Osteoblast (primary cell): Measurements from ENCODE around the gene HIVEP2. TPM values are rescaled to one million over a fixed set of nuclear protein-coding genes. Genes with fewer than 3 reads are reported as not detected.

Experiments used
- DNase-seq: peaks from one replicate; pipeline ENCODE4 v3.0.0; 2011; ENCODE audit warnings: low spot score, mixed read lengths; ENCODE audit not compliant: insufficient read length; ENCODE audit errors: missing footprints
- H2AFZ ChIP-seq: 2 replicates; pipeline ENCODE4 v1.6.0; 2011; ENCODE audit warnings: mild to moderate bottlenecking, low read length
- H3K27ac ChIP-seq: 2 replicates; pipeline ENCODE4 v1.5.1; 2011; ENCODE audit warnings: mild to moderate bottlenecking, low read depth, low read length, moderate library complexity
- H3K27me3 ChIP-seq: 2 replicates; pipeline ENCODE4 v1.6.0; 2012; ENCODE audit warnings: mild to moderate bottlenecking, control low read depth, inconsistent platforms, low read length, moderate library complexity; ENCODE audit not compliant: insufficient read depth
- H3K36me3 ChIP-seq: 2 replicates; pipeline ENCODE4 v1.5.1; 2011; ENCODE audit warnings: mild to moderate bottlenecking, low read length, control low read depth, moderate library complexity; ENCODE audit not compliant: insufficient read depth
- H3K4me1 ChIP-seq: 2 replicates; pipeline ENCODE4 v1.5.1; 2011; ENCODE audit warnings: mild to moderate bottlenecking, low read length, control low read depth, moderate library complexity; ENCODE audit not compliant: insufficient read depth
- H3K4me2 ChIP-seq: 2 replicates; pipeline ENCODE4 v1.6.0; 2011; ENCODE audit warnings: mild to moderate bottlenecking, low read length; ENCODE audit not compliant: insufficient read depth
- H3K4me3 ChIP-seq: fragments of 200-600 bp; sonication (generic); 3 replicates; pipeline ENCODE4 v1.5.1; 2012; ENCODE audit warnings: mild to moderate bottlenecking, low read length, inconsistent platforms; ENCODE audit not compliant: insufficient read depth
- H3K79me2 ChIP-seq: 2 replicates; pipeline ENCODE4 v1.6.0; 2012; ENCODE audit warnings: mild to moderate bottlenecking, low read length, control low read depth, inconsistent platforms; ENCODE audit not compliant: insufficient read depth
- H3K9me3 ChIP-seq: 2 replicates; pipeline ENCODE4 v1.5.1; 2011; ENCODE audit warnings: low read depth, low read length, control low read depth
- H4K20me1 ChIP-seq: 2 replicates; pipeline ENCODE4 v1.6.0; 2012; ENCODE audit warnings: mild to moderate bottlenecking, low read length, control low read depth; ENCODE audit not compliant: insufficient read depth
- CTCF ChIP-seq: IDR thresholded peaks from 2 replicates; pipeline ENCODE4 v1.5.1; 2011; ENCODE audit warnings: mild to moderate bottlenecking, low read depth, low read length, moderate library complexity; ENCODE audit errors: extremely low read depth
- total RNA-seq: library from RNA; depleted of rRNA; stranded (reverse); fragments of >200 nt; gene quantifications from 2 replicates; pipeline ENCODE4 v1.2.3, GENCODE V29; 2012

The HIVEP2 gene
- total RNA-seq, 1 donor, result 30.4 TPM

- H3K9me3 ChIP-seq, result no peaks in the 10 kb centered on the region
- H2AFZ ChIP-seq, result no peak overlapping the region
- TF ChIP-seq CTCF, result no peak
- peaks cover 21% of the 10 kb centered on the region for H3K4me1 ChIP-seq
- peaks cover 22% of the 10 kb centered on the region for H3K36me3 ChIP-seq
- H3K27ac ChIP-seq, result peak overlapping the region; percentile 47
- DNase-seq, result no peak
- no peak overlapping the region for H3K4me2 ChIP-seq
- no peaks in the 10 kb centered on the region for H3K27me3 ChIP-seq
- no peaks in the 10 kb centered on the region for H4K20me1 ChIP-seq
- H3K4me3 ChIP-seq, result no peak overlapping the region
- H3K79me2 ChIP-seq, result no peaks in the 10 kb centered on the region
Observed at GRCh38 chr6:142763205-142763604, 181.8 kb downstream of the HIVEP2 start.

- Histone ChIP-seq H3K4me1 (peaks cover 21% of the 10 kb centered on the region), H2AFZ (no peak overlapping the region), H3K4me2 (no peak overlapping the region), H3K36me3 (peaks cover 22% of the 10 kb centered on the region), H3K9me3 (no peaks in the 10 kb centered on the region), H3K4me3 (no peak overlapping the region), H4K20me1 (no peaks in the 10 kb centered on the region), H3K27ac (no peak overlapping the region), H3K27me3 (no peaks in the 10 kb centered on the region), H3K79me2 (peaks cover 5% of the 10 kb centered on the region)
- no peak for TF ChIP-seq CTCF
- no peak for DNase-seq
Observed at GRCh38 chr6:142761756-142762155, 183.2 kb downstream of the HIVEP2 start.

- Histone ChIP-seq H4K20me1 (no peaks in the 10 kb centered on the region), H3K4me3 (no peak overlapping the region), H3K27me3 (no peaks in the 10 kb centered on the region), H3K27ac (peak overlapping the region; percentile 43), H3K79me2 (peaks cover 5% of the 10 kb centered on the region), H3K9me3 (no peaks in the 10 kb centered on the region), H3K4me1 (peaks cover 21% of the 10 kb centered on the region), H2AFZ (no peak overlapping the region), H3K4me2 (no peak overlapping the region), H3K36me3 (peaks cover 22% of the 10 kb centered on the region)
- no peak for TF ChIP-seq CTCF
- no peak for DNase-seq
Observed at GRCh38 chr6:142760152-142760551, 184.8 kb downstream of the HIVEP2 start.

GRCh38 chr6:142758629-142759025, 186.3 kb downstream of the HIVEP2 start:
- no peak for TF ChIP-seq CTCF
- Histone ChIP-seq H3K4me1 (peaks cover 21% of the 10 kb centered on the region), H3K4me3 (no peak overlapping the region), H2AFZ (no peak overlapping the region), H3K27ac (no peak overlapping the region), H3K9me3 (no peaks in the 10 kb centered on the region), H3K27me3 (no peaks in the 10 kb centered on the region), H4K20me1 (no peaks in the 10 kb centered on the region), H3K79me2 (peaks cover 5% of the 10 kb centered on the region), H3K36me3 (peaks cover 18% of the 10 kb centered on the region), H3K4me2 (no peak overlapping the region)
- no peak for DNase-seq
